Tibial nerve (tissue), 3 donors: Measurements from ENCODE around the gene LGALS12.

Experiments
- CTCF ChIP-seq, 5 experiments: fragments of 200-600 bp in 3 of 5; fragments of 450-650 bp in 2 of 5; sonication (generic) in 3 of 5; IDR thresholded peaks; one replicate each; pipeline ENCODE4 v1.5.1; 2016 to 2019; ENCODE audit warnings: antibody characterized with exemption in 5 of 5, mild to moderate bottlenecking in 3 of 5, moderate library complexity in 2 of 5
- POLR2A ChIP-seq, 2 donors: fragments of 450-650 bp; IDR thresholded peaks; one replicate each; pipeline ENCODE4 v1.6.1; 2017; ENCODE audit warnings: antibody characterized with exemption in 2 of 2, mild to moderate bottlenecking in 2 of 2, moderate library complexity in 2 of 2

GRCh38 chr11:63494975-63495374 lies 10.9 kb upstream of the LGALS12 start:
- no peak for TF ChIP-seq CTCF (IDR thresholded peaks at IDR 0.05)
- TF ChIP-seq POLR2A (IDR thresholded peaks at IDR 0.05) = no peak
